Stimulated activated CD4-positive, alpha-beta T cell treated with anti-CD3 and anti-CD28 coated beads, Interleukin-1b, Interleukin-23, amount 100 ng/mL, for 48 hours (primary cell): ENCODE data around the gene CCDC89.

Source experiments
- DNase-seq: peaks from one replicate; pipeline ENCODE4 v3.0.0-alpha.2; 2020

Gene CCDC89

DNA sequence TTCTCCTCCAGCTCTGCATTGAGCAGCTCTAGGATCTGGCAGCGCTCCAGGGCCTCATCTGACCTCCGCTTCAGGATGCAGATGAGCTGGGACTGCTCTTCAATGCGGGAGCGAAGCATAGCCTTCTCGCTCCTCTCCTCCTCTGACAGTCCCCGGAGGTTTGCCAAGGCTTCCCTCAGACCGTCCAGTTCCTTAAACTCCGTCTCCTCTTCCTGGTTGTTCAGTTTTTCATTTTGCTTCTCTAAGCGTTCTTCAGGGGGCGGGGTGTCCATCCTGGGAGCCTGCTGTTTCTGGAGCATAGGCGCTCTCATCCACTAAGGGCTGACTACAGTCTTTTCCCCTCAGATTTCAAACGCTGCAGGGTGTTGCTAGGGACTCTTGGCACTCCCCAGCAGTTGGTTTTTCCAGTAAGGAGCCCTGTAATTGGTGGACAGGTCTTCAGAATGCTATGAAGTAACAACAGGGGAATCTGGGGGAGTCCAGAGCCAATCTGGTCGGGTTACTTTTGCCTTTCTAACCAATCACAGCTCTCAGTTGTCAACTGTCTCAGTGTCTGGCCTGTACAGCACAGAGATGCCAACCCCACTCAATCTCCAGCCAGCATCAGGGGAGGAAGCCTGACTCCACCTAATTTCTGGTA is at the start of gene CCDC89:
Gene CCDC89 (minus strand): TSS at position 376 of the 640 bp plus-strand sequence. CDS start 65 bp downstream, at position 311.
- no peak for DNase-seq

- DNase-seq = no peak
Observed at GRCh38 chr11:85732965-85733364, 47.0 kb upstream of the CCDC89 start.

DNA sequence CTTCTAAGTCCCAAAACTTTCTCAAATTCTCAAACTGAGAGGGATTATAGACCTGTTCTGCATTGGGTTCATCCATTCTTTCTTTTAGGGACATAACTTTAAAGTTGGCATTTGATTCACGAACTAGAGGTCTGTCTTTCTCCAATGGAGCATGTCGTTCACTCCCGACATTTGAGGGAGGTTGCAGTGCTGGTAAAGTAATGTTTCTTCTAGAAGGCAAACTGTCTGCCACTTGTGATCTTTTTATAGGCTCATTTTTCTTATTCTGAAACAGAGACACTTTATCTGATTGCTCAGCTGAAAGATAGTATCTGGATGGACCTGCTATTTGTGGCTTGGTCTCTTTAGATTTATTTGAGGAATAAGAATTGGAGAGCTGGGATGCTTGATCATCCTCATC is 40.4 kb upstream of the CCDC89 start:
- no peak for DNase-seq

DNA sequence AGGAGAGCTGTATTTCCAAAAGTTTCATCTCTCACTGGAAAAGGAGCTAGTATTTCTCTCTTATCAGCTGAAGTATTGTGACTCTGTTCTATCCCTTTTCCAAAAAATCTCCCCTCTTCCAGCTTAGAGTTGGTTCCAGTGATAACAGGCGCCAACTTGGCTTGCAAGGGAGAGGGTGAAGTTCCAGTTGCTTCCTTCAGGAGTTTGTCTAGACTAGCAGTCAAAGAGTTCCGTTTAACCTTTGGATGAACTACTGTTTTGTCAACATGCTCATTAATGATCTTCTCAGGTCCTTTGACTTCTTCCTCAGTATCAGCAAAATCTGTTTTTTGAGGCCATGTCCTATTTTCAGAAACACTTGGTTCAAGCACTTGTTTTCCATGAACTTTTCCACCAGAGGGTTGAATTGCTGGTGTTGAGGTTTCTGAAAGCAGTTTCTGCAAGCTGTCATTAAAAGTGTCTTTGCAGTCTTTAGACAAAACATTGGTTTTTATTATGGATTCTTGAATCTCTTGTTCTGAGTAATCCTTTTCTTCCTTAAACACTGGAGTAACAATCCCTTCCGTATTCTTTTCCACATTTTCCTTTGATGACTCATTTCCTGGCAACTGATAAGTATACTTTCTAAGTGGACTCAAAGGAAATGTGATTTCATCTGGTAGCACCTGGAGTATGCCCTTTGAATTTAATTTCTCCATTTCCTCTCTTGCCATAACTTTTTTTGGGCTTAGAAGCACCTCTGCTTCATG is 39.7 kb upstream of the CCDC89 start:
- no peak for DNase-seq

DNA sequence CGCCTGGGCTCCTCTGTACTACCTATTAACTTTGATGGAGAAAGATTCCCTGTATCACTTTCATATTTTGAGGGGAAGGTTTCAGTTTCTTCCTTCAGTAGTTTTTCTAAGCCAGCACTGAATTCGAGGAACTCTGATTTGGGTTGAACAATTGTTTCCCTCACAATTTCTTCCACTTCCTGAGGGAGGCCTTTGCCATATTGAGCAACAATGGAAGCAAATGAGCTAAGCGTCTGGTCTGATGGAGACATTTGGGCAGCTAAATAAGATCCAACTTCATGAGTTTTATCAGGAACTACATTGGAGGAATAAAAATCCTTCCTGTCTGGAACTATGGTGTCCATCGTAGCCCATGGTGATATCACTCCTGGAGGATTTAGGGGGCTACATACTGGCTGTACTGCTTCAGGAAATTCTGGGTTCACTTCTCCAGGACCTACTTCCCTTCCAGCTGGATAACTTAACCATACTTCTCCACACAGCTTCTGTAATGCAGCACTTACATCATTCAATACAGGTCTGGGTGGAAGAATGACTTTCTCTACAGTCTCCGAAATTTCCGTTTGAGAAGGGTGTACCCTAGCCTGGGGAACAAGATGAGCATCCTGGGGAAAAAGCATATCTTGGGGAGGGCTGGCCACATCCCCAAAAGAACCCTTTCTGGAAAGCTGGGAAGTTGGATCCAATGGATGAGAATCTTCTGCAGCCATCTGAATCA is 38.9 kb upstream of the CCDC89 start:
- no peak for DNase-seq

- no peak for DNase-seq
Observed at GRCh38 chr11:85723088-85723487, 37.1 kb upstream of the CCDC89 start.

DNA sequence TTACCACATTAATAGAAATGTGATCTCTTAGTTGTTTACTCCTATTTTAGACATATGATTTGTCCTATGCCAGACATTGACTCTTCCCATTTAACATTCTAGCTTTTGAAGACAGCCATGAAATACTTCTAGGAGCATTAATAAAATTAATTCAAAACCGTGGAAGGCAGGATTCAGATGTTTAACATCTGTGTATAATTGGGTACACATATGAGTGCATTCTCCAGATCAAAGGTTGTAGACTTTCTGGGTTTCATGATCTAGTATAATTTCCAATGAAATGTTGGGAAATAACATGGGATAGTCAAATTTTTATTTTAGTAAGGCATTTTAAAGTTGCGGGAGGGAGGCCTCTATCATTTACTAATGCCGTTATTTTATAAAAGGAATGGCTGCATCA is 35.2 kb upstream of the CCDC89 start:
- DNase-seq = no peak

DNA sequence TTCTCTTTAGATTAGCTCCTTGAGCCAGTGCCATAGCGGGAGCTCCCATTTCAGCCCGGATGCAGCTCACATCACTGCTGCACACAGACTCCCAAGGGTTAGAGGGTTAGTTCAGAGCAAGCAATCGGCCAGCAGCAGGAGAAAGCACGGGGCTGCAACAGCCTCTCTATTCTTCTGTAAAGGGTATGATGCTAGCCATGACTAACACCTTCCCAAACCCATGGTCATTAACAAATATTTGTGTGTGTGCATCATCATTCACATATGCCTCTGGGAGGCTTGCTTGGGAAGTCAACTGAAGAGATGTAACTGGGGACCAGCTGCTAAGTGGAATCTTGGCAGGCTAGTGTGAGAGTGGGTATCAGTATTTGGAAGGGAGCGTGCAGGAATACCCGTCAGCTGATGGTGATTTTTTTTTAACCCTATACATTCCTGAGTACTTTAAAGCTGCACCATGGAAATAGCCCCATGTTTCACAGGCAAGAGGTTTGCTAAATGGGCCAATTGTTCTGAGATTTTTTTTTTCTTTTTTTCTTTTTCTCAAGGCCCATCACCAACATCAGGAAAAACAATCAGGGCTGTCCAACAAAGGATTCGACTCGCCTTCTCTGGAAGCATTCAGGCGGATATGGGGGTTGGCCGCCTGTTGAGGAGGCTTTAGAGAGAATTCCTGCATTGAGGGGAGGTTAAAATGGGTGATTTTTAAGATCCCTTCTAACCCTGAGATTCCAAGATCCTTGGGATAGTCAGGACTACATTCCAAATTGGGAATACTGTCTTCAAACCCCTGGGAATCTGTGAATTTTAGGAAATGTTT is 33.2 kb upstream of the CCDC89 start:
- DNase-seq = no peak

DNA sequence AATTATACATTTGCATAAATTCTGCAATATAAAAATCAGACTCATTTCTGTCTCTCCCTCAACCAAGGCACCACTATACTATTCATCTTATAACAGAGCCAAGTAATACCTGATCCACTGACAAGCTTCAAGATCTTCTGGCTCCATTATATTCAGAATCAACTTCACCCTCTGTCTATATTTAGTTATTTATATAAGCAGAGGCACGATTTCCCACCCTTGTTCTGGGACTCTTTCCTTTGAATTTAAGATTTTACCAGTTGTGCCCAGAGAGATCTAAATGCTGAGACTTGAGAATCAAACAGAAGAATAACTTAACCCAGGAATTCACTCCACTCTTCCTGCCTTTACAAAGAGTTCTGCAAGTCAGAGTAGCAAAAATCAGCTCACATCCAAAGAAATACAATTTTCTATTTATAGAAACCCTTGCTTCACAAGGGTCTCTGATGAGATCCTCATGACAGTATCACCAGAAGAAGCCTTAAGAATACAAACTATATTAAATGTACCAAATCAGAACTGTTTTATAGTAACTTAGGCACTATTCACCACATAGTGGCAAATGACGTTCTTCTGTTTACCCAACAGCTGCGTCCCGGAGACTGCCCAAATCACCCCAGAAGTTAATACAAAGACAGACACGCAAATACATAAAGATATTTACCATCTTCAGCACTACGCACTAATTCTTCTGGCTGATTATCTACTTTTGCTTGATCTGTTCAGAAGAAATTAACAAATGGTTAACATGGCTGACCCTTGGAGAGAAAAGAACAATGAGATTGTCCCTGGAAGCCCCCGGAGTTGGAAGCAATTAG is 32.3 kb upstream of the CCDC89 start:
- no peak for DNase-seq

GRCh38 chr11:85717429-85717828 is 31.4 kb upstream of the CCDC89 start:
- no peak for DNase-seq

GRCh38 chr11:85712953-85713352 is 27.0 kb upstream of the CCDC89 start:
- DNase-seq = no peak

- no peak for DNase-seq
Observed at GRCh38 chr11:85710917-85711316, 24.9 kb upstream of the CCDC89 start.

DNA sequence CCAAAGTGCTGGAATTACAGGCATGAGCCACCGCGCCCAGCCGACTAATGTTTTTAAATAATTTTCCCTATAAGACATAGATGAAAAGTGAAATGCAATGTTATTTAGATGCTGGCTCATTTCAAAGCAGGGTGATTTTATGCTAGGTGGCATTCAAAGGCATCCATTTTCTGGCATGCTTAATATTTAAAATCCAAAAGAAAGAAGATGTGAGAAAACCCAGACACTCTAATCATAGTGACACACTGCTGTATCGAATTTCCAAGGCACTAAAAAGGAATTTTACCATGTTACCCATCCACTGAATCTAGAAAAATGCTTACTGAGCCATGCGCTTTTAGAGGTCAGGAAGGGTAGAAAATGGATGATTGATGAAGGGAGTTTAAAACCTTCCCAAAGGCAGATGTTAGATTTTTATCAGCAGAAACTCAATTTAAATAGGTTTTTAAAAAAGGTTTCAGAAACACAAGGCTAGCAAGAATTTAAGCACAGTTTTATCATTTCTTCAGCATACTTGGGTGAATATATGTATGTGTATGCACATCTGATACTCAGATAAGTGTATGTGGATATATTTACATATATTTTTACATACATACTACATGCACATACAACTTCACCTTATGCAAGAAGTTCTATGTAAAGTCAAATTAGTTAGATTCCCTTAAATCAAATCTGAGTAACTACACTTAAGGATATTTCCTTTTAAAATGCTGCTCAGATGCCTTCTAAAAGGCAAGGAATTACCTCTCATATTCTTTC is 24.1 kb upstream of the CCDC89 start:
- DNase-seq = no peak

DNA sequence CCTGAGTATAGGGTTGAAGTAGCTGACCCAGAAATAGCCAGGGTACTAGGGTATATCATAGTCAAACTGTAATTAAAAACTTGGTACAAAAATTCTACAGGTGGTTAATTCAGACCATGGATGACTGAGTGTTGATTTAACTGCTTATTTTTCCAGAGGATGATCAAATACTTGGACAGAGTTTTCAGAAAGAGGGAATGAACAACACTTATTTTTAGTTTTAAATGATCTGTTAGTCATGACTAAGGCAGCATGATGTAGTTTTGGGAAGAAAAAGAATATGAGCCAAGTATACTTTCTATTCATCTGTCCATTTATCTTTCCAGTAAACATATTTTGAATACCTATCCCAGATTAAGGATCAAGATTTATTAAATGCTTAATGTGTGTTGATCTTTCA is 19.8 kb upstream of the CCDC89 start:
- DNase-seq = no peak

DNA sequence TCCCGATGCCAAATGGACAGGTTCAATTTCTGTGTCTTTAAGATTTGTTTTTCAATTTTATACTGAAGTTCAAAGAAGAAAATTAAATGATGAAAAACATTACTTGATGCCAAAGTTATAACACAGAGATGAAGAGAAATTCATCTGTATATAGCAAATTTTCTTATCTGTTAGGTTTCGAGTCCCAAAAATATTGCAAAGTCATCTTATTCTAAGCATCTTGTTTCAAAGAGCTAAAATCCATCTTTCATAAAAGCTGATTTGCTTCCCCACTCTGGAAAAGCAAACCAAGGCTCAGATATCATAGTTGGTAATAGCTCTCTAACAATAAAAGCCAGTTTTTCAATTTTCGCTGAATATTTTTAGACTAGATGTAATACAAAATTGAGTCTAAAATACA is 19.0 kb upstream of the CCDC89 start:
- DNase-seq = no peak

DNA sequence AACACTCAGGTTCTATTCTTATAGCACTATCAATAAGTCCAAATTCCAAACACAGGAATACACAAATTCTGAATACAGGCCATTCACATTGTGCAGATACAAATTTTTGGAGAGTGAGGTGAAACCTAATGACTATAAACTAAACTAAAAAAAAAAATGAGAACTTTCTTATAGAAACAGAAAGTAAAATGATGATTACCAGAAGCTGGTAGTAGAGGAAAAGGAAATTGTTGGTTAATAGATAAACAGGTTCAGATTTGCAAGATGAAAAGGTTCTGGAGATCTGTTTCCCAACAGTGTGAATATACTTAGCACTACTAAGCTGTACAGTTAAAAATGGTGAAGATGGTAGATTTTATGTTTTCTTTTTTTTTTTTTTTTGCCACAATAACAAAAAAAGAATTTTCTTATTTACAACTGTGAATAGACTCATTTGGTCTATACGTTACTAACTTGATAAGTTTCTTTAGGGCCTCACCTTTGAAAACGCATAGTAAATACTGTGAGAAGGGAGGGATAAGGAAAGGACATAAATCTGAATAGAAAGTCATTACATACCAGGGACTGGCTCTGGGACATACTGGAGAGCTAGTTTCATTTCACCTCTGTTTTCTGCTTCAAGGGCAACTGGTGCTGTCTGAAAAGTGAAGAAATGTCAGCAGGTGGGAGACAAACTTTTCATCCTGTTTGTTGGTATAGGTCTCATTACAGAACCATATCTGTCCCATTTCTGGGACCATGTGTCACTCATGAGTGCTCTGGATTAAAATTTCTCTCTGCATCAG is 14.2 kb upstream of the CCDC89 start:
- DNase-seq = no peak

DNA sequence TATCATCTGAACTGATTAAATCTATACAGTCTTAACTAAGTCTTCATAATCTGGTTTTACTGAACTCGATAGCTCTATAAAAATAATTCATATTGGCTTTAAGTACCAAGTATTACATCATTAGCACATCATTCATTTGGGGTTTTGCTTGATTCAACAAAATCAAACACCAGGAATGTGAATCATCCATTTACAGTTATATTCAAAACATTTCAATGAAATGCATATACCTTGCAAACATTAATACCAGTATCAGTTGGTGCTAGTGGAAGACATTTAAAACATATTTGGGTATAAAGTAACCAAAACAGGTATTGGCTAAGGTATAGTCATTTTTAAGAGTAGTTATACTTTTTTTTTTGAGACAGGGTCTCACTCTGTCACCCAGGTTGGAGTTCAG is 12.2 kb upstream of the CCDC89 start:
- no peak for DNase-seq

DNA sequence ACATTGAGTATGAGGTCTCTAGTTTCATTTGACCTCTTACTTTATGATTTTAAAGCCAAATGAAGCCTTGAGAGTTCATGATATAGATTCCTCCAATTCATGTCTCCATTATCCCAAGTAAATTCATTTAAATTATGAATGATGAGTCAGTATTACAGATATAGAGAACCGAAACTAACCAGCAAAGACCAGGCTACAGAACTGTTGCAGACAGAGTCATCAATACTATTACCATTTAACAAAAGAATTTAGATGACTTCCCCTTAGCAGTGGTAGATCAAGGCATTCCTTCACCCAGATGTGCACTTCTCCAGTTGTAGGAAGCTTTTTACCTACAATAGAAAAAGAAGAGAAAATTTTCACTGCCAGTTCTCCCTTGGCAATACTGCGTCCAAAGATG is 11.8 kb upstream of the CCDC89 start:
- no peak for DNase-seq

DNA sequence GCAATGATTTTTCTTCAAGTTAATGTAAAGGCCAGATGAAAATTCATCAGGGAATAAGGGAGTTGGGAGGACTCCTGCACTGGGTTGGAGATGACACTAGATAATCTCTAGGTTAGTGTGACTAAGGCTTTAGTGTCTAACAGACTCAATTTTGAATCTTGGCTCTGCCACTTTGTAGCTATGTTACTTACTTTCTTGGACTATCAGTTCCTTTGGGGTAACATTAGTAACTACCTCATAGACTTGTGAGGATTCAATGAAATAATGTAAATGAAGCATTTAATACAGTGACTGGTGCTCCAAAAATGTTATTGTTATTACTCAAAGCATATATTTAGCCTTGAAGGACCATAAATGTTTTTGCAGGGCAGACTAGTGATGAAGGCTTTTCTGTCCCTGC is 9.6 kb upstream of the CCDC89 start:
- DNase-seq = no peak

- DNase-seq = no peak
Observed at GRCh38 chr11:85694385-85694980, 8.5 kb upstream of the CCDC89 start.
